HepG2 (cell line): ENCODE data around the gene MCRIP2. TPM values are rescaled to one million over a fixed set of nuclear protein-coding genes. Genes with fewer than 3 reads are reported as not detected.

Experiments used
- ATAC-seq: fragments of 200-7000 bp; cut with Tn5 transposase; 3 replicates; pipeline ENCODE4 v1.9.1; 2020; ENCODE audit warnings: mild to moderate bottlenecking, moderate library complexity
- BruUV-seq: library from RNA; stranded (reverse); fragments of 400-500 nt; replicated peaks from 2 replicates; lab custom pipeline; 2021; lab: Mats Ljungman, UMichigan
- CTCF ChIA-PET: fragments of 300-600 bp; formaldehyde crosslinking; extraction: SDS; loops from one replicate; lab custom pipeline; 2021; ENCODE audit warnings: low total read pairs, inconsistent platforms, low intra/inter-chr PET ratio; lab: Yijun Ruan, JAX
- POLR2A ChIA-PET: fragments of 350-600 bp; sonication (Branson Sonifier 250); formaldehyde crosslinking; loops from one replicate; lab custom pipeline; 2020; ENCODE audit warnings: antibody characterized with exemption, inconsistent platforms; lab: Yijun Ruan, JAX
- DNase-seq: peaks from one replicate; pipeline ENCODE4 v3.0.0-alpha.2; 2015; ENCODE audit warnings: low spot score
- FAIRE-seq: peaks from 3 replicates; lab custom pipeline; 2011; peaks lifted over from hg19 to GRCh38; lab: Jason Lieb, UNC
- H2AFZ ChIP-seq: one replicate; pipeline ENCODE4 v1.6.1; 2011; ENCODE audit warnings: low read length, inconsistent platforms
- H3K27ac ChIP-seq: fragments of 300-600 bp; 3 replicates; pipeline ENCODE4 v1.8.0; 2011; ENCODE audit warnings: mixed run types, mild to moderate bottlenecking, mixed read lengths, low read length, inconsistent platforms; ENCODE audit not compliant: insufficient read depth; ENCODE audit errors: extremely low read length
- H3K27me3 ChIP-seq, 2 experiments: fragments of 200-600 bp in 1 of 2; 2 replicates in 1 of 2; 3 replicates in 1 of 2; pipeline versions ENCODE4 v1.6.0 to v1.8.0; 2011; ENCODE audit warnings: low read length in 2 of 2, mild to moderate bottlenecking in 2 of 2, moderate library complexity in 2 of 2, inconsistent platforms in 1 of 2; ENCODE audit not compliant: insufficient read depth in 2 of 2, control insufficient read depth in 1 of 2
- H3K36me3 ChIP-seq, 2 experiments: fragments of 200-600 bp in 1 of 2; replicated peaks in 1 of 2; 2 replicates in 1 of 2; 3 replicates in 1 of 2; pipeline versions ENCODE4 v1.5.1 to v1.8.0; 2011; ENCODE audit warnings: low read length in 2 of 2, inconsistent platforms in 1 of 2; ENCODE audit not compliant: insufficient read depth in 2 of 2, control insufficient read depth in 1 of 2
- H3K4me1 ChIP-seq: 2 replicates; pipeline ENCODE4 v1.5.1; 2012; ENCODE audit warnings: low read length, inconsistent platforms; ENCODE audit not compliant: insufficient read depth
- H3K4me2 ChIP-seq: 2 replicates; pipeline ENCODE4 v1.6.0; 2011; ENCODE audit warnings: low read depth, low read length, inconsistent platforms
- H3K4me3 ChIP-seq, 3 experiments: fragments of 200-600 bp in 1 of 3; sonication (generic), shearing (Covaris generic) in 1 of 3; replicated peaks in 1 of 3; 2 replicates each; pipeline ENCODE4 v1.5.1; 2011 to 2016; ENCODE audit warnings: low read length in 3 of 3, inconsistent platforms in 2 of 3, low read depth in 2 of 3, mild to moderate bottlenecking in 2 of 3, control low read depth in 1 of 3, mixed read lengths in 1 of 3; ENCODE audit not compliant: insufficient read depth in 1 of 3
- H3K79me2 ChIP-seq: one replicate; pipeline ENCODE4 v1.6.1; 2011; ENCODE audit warnings: low read length, inconsistent platforms; ENCODE audit not compliant: insufficient read depth
- H3K9ac ChIP-seq: 2 replicates; pipeline ENCODE4 v1.6.0; 2011; ENCODE audit warnings: mild to moderate bottlenecking, low read depth, low read length, inconsistent platforms; ENCODE audit not compliant: insufficient read depth
- H3K9me3 ChIP-seq: 2 replicates; pipeline ENCODE4 v1.5.1; 2012; ENCODE audit warnings: mild to moderate bottlenecking, low read length
- H4K20me1 ChIP-seq: 2 replicates; pipeline ENCODE4 v1.6.0; 2011; ENCODE audit warnings: inconsistent platforms, mild to moderate bottlenecking, low read length, moderate library complexity; ENCODE audit not compliant: insufficient read depth
- AGO1 ChIP-seq: fragments of 200-400 bp; formaldehyde crosslinking; IDR thresholded peaks from 2 replicates; pipeline ENCODE4 v1.6.1; 2017; ENCODE audit warnings: mild to moderate bottlenecking, low read depth, low read length, moderate library complexity; ENCODE audit not compliant: poor library complexity, severe bottlenecking
- AGO2 ChIP-seq: fragments of 200-400 bp; formaldehyde crosslinking; optimal IDR thresholded peaks from 2 replicates; pipeline ENCODE3; 2017; ENCODE audit warnings: mild to moderate bottlenecking, low read depth, low read length, moderate library complexity
- AKAP8 ChIP-seq: sonication (generic); formaldehyde crosslinking; IDR thresholded peaks from 2 replicates; pipeline ENCODE4 v1.5.1; 2020; ENCODE audit warnings: mild to moderate bottlenecking, missing genetic modification reagents
- EHMT2 ChIP-seq: fragments of 200-600 bp; sonication (generic); IDR thresholded peaks from 2 replicates; pipeline ENCODE4 v1.7.0; 2017; ENCODE audit warnings: antibody characterized with exemption, low read depth, low read length, borderline replicate concordance
- HNRNPL ChIP-seq: fragments of 200-400 bp; formaldehyde crosslinking; IDR thresholded peaks from 2 replicates; pipeline ENCODE4 v1.6.1; 2017; ENCODE audit warnings: mild to moderate bottlenecking, low read depth, low read length
- KDM5B ChIP-seq: sonication (generic); formaldehyde crosslinking; IDR thresholded peaks from 2 replicates; pipeline ENCODE4 v1.4.0; 2020; ENCODE audit warnings: missing genetic modification reagents, mild to moderate bottlenecking, borderline replicate concordance
- RELA ChIP-seq: sonication (generic); formaldehyde crosslinking; IDR thresholded peaks from 2 replicates; pipeline ENCODE4 v1.4.0; 2020; ENCODE audit warnings: missing genetic modification reagents
- ZBTB38 ChIP-seq: sonication (generic); formaldehyde crosslinking; IDR thresholded peaks from 2 replicates; pipeline ENCODE4 v1.5.1; 2020; ENCODE audit warnings: mild to moderate bottlenecking, missing genetic modification reagents
- ZNF138 ChIP-seq: sonication (generic); formaldehyde crosslinking; IDR thresholded peaks from 2 replicates; pipeline ENCODE4 v1.5.0; 2020; ENCODE audit warnings: mild to moderate bottlenecking, low read depth, missing genetic modification reagents
- ZNF687 ChIP-seq: sonication (generic); formaldehyde crosslinking; IDR thresholded peaks from 2 replicates; pipeline ENCODE4 v1.5.1; 2020; ENCODE audit warnings: mild to moderate bottlenecking, missing genetic modification reagents, moderate library complexity
- ZNF740 ChIP-seq: sonication (generic); formaldehyde crosslinking; IDR thresholded peaks from 2 replicates; pipeline ENCODE4 v1.4.0; 2020; ENCODE audit warnings: missing genetic modification reagents
- ZSCAN25 ChIP-seq: sonication (generic); formaldehyde crosslinking; IDR thresholded peaks from 2 replicates; pipeline ENCODE4 v1.8.0; 2022; ENCODE audit warnings: mild to moderate bottlenecking, missing genetic modification reagents
- WGBS: methylation state at CpG from one replicate; pipeline ENCODE4 v1.1.6; 2017; ENCODE audit warnings: low lambda C conversion rate; 5-methylcytosine and 5-hydroxymethylcytosine counted together
- in situ Hi-C: cut with HindIII; loops from 2 replicates; pipeline ENCODE4 v1.10.0; 2017; ENCODE audit warnings: low pct_unique_long_range_greater_than_20kb; ENCODE audit not compliant: extremely low pct_ligation_motif_present
- intact Hi-C: fragments of 100-400 bp; cut with micrococcal nuclease; formaldehyde crosslinking; loops from one replicate; pipeline ENCODE4 v1.10.0; 2022; ENCODE audit not compliant: unreplicated experiment
- polyA plus RNA-seq, 8 experiments: library from polyadenylated mRNA; depleted of rRNA in 3 of 8; stranded (reverse) in 7 of 8; unstranded in 1 of 8; fragments of >200 nt; fragmentation: Illumina TruSeq in 4 of 8; extraction: Trizol in 4 of 8; gene quantifications; 2 replicates each; pipeline versions ENCODE4 v1.2.1 to v1.2.3, GENCODE V29; 2011 to 2016; ENCODE audit warnings: low read depth in 4 of 8, missing spikeins in 1 of 8, mixed read lengths in 1 of 8; ENCODE audit not compliant: insufficient read depth in 1 of 8
- total RNA-seq, 5 experiments: library from RNA; depleted of rRNA; stranded (reverse); fragments of >200 nt; fragmentation: Illumina TruSeq; extraction: Trizol; gene quantifications; 2 replicates each; pipeline ENCODE4 v1.2.3, GENCODE V29; 2016; ENCODE audit warnings: low read depth in 1 of 5

Gene MCRIP2
- total and polyA plus RNA-seq, 2 of the 13 experiments (the other 11 are each of a cell fraction or from before 2014, with no cell fraction given), result 39.6 to 76.7 TPM

GRCh38 chr16:676565-676902 is 34.9 kb downstream of the MCRIP2 start:
- H3K4me2 ChIP-seq, result peak overlapping the region; percentile 87; the same call in 1 of the 2 replicates
- ChIA-PET POLR2A (interaction anchor here (0.8 to 1.9 kb wide), 4 partner anchors 9 to 27 kb away, joined by 3 to 12 read pairs (median 6); partner anchors contain the start of genes RHOT2, WDR24 and WDR90), CTCF (no interaction called here)
- ATAC-seq, result no peak
- no peak for DNase-seq
- no peak overlapping the region for H2AFZ ChIP-seq
- TF ChIP-seq ZNF740 (CRISPR knock-in tag) (no peak), AKAP8 (CRISPR knock-in tag) (0 out of 2 replicates have a peak, but pooled peaks have one; percentile 58), ZNF687 (0 out of 2 replicates have a peak, but pooled peaks have one; percentile 1), EHMT2 (no peak), HNRNPL (peak; percentile 68; the same call in 1 of the 2 replicates), ZNF138 (CRISPR knock-in tag) (no peak), AGO2 (peak; percentile 27), ZSCAN25 (CRISPR knock-in tag) (0 out of 2 replicates have a peak, but pooled peaks have one; percentile 6), ZBTB38 (CRISPR knock-in tag) (peak; percentile 11; the same call in 1 of the 2 replicates), RELA (CRISPR knock-in tag) (no peak), AGO1 (peak; percentile 21), KDM5B (CRISPR knock-in tag) (0 out of 2 replicates have a peak, but pooled peaks have one; percentile 5)
- FAIRE-seq, result no peak
- no peaks in the 10 kb centered on the region; a peak in 1 of 5 replicates for H3K27me3 ChIP-seq
- H3K36me3 ChIP-seq, result peaks cover 12 to 22% of the 10 kb centered on the region in 2 experiments; a peak in 4 of 5 replicates
- peak overlapping the region; percentile 60 for H3K27ac ChIP-seq
- 0 out of 2 replicates have a peak, but pooled peaks cover 3% of the 10 kb centered on the region for H4K20me1 ChIP-seq
- 91% methylated on average over 4 of the region's 21 CpGs for WGBS
- peak overlapping the region in 2 of 3 experiments; percentile 28 to 74; a peak in 2 of 6 replicates for H3K4me3 ChIP-seq
- in situ Hi-C loops, result no loop called here
- H3K79me2 ChIP-seq, result peaks cover 8% of the 10 kb centered on the region
- BruUV-seq, result no TSS peak
- intact Hi-C loops, result no loop called here
- H3K9me3 ChIP-seq, result no peaks in the 10 kb centered on the region
- H3K9ac ChIP-seq, result no peak overlapping the region
- H3K4me1 ChIP-seq, result peaks cover 41% of the 10 kb centered on the region
